NCI-H2227 treated with DMSO at 0.1 percent for 48 hours (cell line): ENCODE data around the gene SERPINB8.

ENCODE experiments used
- DNase-seq: peaks from one replicate; lab custom pipeline; 2025; lab: John Stamatoyannopoulos, UW

SERPINB8 gene

DNA sequence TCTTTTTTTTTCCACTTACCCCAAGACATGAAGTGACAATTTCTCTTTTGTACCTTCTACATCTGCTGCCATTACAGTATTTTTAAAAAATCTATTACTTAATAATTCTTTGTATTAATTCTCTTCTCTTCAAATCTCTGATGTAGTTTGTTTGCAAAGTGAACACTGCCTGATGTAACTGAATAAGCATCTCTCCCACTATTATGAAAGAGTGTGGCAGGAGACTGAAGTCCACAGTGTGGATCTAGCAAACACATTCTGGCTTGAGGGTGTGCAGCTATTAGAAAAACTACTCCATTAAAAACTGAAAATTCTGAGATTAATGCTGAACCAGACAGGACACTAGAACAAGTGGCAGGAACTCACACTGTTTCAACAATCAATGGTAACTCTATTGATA, 5.0 kb upstream of the SERPINB8 start:
- DNase-seq, result no peak

DNA sequence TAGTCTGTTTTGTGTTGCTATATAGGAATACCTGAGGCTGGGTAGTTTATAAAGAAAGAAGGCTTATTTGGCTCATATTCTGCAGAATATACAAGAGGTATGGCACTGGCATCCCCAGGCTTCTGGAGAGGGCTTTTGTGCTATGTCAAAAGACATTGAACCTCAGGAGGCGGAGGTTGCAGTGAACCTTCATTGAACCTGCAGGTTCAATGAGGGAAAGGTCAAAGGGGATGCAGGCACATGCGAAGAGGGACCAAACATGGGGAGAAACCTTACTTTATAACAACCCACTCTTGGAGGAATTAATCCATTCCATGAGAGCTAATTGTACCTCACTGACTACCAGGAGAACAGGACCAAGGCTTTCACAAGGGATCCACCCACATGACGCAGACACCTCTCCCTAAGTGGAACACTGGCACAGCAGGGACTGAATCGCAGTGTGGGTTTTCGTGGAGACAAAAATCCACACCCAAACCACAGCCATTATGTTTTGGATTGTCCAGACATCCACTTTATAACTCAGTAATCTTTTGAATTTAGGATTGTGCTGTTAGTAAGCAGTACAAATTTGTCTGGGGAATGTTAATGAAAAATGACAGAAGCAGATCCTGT, 4.1 kb upstream of the SERPINB8 start:
- no peak for DNase-seq

DNA sequence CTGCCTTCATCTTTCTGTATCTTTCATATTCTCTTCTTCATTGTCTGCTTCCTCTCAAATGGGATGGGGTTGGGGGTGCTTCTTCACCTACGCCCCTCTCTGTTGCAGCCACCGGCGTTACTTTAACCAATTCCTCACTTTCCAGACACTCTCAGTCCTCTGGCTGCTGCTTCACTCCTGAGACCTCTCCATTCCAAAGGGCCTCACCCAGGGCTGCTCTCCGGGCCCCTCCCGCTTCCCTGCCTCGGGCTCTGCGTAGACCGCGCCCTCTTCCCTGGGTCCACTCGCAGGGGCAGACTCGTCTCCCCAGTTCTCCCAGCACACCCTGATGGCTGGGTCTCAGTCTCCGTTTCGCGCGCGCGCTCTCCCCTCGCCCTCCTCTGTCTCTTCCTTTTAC, 926 bp downstream of the SERPINB8 start:
- peak; percentile 88 for DNase-seq

DNA sequence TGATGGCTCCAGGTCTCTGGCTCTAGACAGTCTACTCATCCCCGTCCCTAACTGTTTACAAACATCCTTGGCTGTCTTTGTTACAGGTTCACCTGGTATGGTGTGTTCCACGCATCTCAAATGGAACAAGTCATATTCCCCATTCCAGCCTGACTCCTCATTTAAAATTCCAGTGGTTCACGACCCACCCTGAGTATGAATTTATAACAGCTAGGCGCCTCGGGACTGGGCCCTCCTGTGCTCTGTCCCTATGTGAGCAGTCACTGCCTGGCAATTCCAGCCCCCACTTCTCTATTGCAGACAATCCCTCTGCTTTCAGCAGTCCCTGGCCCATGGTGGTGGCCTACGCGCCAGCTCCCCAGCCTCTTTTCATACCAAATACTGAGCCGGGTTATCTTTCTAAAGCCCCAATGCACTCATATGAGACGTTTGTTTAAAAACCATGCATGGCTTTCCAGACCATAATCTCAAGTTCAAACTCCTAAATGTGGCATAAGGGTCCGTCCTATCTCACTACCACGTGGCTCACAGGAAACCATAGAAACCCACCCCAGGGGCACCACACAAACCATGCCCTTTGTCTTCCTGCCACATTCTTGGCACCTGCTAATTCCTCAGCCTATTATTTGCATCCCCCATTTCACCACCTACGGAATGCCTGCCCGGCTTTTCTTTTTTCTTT, 1.6 kb downstream of the SERPINB8 start:
- DNase-seq, result peak; percentile 70

DNA sequence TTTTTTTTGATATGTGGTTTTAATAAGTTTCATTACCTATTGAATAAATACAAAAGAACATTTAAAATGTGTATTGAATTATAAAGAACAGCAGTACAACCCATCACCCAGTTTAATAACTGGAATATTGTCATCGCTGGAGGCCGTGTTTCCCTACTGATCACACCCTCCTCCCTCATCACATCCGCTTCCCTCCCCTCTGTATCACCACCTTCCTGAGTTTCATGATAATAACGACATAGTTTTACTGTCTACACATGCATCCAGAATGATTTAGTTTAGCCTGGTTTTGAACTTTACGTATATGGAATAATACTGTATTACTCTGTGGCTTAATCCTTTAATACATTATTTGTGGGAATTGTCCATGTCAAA, 2.1 kb downstream of the SERPINB8 start:
- DNase-seq, result no peak

DNA sequence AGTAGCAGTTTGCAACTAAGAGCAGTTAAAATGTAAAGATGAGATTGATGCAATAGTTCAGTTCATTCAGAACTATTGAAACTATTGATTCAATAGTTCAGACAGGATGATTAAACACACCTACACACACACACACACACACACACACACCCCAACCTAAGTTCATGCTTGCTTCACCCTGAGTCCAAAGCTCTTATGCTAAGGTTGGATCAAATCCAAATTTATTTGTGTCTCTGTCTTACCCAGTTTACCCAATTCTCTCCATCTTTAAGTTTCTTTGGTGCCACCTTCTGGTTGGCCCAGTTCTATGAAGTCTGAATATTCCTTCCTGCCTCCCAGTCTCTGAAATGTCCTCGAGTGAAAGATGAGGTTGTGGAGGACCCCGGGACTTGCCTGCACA, 5.1 kb downstream of the SERPINB8 start:
- DNase-seq, result no peak

DNA sequence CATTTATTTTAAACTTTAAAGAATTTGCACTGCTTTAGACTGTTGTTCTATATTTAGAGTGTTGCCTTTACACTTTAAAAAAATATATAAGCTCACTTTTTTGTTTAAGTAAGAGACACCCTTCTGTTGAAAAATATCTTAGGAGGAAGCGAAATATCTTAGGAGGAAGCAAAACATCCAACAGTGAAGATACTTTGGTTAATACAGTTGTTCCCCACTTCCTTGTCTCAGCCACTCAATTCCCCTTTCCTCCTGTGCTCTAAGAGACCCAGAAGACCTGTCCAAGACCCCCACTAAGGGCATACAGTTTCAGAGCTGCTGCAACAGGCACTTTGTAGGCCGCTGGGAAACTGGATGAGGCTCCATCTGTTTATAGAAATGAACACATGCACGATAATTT, 5.7 kb downstream of the SERPINB8 start:
- no peak for DNase-seq

DNA sequence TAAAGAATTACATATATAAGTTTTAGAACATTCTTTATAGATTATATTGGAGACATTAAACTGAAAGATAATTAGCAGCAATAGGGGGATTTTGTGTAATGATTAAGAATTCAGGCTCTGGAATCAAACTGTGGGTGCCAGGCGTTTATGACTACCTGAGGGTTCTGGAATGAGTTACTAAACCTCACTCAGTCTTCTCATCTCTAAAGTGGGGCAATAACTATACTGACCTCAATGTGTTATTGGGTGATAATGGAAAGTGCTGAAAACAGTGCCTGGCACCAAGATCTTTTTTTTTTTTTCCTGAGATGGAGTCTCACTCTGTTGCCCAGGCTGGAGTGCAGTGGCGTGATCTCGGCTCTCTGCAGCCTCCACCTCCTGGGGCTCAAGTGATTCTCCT, 7.2 kb downstream of the SERPINB8 start:
- no peak for DNase-seq

DNA sequence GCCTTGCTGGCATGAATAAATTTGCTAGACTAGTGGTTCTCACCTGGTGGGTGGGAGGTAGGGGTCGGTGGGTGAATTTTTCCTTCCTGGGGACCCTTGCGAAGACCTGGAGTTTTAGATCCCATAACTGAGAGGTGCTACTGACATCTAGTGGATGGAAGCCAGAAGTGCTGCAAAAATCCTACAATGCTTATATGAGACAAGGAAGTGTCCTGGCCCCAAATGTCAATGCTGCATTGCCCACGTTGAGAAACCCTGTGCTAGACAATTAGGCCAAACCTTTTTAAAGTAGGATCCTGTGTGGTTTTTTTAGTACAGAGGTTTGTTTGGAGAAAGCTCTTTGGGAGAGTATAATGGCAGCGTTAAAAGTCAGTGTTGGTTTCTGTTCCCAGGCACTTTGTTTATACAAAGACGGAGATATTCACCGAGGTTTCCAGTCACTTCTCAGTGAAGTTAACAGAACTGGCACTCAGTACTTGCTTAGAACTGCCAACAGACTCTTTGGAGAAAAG, 9.6 kb downstream of the SERPINB8 start:
- DNase-seq, result peak; percentile 59

DNA sequence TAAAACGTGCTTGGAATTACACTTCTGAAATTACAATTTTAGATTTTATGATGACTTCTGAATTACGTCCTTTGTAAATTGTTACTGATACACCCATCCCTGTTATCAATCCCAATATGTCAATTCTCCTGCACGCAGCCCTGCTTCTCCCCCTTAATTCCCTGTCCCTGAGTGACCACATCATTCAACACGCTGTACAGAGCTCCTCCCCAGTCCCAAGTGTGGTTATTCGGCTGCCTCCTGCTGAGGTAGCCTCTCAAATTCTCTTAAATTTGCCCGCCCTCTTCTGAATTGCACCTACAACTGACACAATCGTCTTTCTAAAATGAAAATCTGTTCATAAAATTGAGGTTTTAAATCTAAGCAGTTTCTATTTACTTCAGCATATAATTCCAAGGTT, 10.1 kb downstream of the SERPINB8 start:
- DNase-seq, result no peak

DNA sequence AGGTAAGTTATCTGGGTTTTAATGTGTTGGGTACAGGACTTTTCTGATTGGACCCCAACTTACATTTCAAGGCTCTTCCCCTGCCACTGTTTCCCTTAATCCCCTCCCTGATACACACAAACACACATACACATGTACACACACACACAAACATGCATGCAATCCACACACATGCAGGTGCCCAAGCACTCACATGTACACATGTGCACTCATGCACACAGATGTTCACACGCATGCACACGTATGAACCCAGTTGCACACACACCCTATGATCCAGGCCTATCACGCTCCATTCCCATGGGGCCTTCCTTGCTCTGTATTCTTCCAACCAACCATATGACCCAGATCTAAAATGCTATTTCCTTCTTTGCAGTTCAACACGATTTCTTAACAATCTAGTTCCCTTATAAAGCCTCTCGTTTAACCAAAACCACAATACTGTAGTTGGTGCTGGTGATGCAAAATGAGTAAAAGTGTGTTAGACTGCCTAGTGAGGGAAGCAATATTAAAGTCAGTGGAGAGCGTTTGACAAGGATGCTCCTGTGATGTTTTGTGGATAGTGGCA, 11.1 kb downstream of the SERPINB8 start:
- DNase-seq, result no peak

DNA sequence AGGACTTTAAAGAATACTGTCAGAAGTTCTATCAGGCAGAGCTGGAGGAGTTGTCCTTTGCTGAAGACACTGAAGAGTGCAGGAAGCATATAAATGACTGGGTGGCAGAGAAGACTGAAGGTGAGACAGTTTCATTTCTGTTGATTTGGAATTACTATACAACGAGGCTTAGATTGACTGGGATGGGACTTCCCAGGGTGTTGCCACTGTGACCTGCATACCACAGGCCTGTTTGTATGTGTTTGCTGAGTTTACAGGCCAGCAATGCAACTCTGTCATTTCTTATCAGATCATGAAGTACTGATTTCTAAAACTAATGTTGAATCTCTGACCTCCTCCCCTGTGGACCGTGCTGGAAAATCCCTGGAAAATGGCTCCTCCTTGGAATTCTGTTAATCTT, 11.8 kb downstream of the SERPINB8 start:
- no peak for DNase-seq

DNA sequence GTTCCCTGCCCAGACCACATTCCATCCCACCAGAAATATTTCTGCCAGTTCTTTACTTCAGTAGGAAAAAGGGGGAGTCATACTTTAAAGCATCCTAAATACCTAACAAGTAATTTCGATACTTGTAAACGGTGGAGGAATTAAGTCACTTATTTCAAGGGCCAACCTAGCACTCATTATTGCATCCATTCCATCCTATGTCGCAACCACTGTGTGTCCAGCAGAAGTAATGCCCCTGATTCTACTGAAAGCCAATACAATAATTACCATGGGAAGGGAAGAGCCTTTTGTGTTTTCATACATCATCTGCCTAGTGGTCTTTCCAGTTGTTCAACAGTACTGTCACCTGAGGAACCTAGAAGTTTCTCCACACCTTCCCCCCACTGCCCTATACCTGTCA, 12.5 kb downstream of the SERPINB8 start:
- no peak for DNase-seq

DNA sequence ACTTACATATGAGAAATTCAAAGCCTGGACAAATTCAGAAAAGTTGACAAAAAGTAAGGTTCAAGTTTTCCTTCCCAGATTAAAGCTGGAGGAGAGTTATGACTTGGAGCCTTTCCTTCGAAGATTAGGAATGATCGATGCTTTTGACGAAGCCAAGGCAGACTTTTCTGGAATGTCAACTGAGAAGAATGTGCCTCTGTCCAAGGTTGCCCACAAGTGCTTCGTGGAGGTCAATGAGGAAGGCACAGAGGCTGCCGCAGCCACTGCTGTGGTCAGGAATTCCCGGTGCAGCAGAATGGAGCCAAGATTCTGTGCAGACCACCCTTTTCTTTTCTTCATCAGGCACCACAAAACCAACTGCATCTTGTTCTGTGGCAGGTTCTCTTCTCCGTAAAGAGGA, 17.0 kb downstream of the SERPINB8 start:
- DNase-seq, result no peak

DNA sequence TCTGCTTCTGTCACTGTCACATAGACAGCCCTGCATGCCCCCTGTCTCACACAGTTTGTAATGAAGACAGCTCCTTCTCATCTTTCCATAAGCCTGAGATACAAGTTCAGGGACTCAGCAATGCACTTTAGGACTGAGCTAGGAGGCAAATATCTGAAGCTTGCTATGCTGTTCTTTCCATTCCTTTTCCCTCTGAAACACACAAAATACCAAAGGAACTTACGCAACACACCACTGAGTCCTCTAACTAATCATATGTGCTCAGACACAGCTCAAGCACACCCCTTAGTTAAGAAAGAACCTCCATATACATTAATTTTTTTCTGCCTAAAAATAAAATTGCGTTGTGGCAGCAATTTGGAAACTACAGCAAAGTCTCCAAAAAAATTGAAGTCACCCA, 17.9 kb downstream of the SERPINB8 start:
- DNase-seq, result no peak

DNA sequence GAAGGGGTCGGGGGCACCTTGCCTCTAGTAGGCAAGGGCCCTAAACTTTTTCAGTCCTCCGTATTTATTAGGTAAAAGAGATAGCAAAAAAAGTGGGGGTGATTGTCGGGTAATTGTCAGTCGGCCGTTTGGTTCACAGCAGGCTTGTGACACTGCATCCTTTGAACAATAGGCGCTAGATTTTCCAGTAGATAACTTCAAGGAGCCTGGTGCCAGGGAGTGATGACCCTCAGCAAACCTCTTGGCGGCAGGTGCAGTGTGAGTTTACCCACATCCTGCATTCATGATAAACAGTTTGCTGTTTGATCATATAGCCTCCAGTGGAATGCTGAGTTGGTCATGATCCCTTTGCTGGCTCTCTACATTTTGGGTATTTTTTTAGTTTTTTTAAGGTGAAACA, 22.9 kb downstream of the SERPINB8 start:
- DNase-seq, result no peak

DNA sequence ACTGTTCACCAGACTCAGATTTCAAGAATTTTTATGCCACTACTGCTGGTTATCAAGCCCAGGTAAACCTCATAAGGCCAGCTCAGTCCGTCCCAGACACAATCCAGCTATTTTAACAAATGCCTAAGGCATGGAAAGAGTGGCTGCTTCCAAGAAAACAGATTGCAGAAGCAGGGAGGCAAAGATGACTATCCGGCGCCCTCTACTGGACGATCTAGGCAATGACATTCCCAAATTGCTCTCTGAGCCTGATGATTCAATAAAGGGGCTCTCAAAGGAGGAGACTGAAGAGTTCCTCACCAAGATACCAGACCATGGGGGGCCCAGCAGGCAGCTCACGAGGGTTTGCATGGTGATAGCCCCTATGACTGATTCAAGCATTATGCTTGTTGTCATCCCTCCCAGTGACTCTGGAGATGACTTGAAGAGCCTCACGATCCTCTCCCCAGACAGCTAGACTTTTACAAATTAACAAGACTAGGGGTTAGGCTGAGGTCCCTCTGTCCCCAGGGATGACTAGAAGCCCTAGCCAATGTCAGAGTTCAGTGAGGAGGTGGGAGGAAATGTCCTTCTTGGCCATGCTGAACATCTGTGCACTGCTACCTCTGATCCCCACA, 25.0 kb downstream of the SERPINB8 start:
- DNase-seq, result peak; percentile 37

DNA sequence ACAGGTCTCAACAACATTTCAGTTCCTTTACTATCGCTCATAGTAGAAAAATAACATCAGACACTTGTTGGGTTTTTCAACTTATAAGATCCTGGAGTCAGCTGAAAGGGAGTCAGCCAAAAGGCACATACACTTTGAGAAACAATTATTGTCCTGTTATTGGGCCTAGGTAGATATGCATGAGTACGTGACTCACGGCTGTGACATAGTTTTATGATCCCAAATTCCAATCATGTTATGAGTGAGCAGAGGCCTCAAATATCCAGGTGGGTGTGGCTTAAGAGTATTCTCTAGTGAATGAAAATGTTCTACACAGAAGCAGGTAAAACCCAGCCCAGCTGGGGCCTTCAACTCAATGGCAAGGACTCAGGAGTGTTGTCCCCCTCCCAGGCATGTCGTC, 27.2 kb downstream of the SERPINB8 start:
- no peak for DNase-seq

DNA sequence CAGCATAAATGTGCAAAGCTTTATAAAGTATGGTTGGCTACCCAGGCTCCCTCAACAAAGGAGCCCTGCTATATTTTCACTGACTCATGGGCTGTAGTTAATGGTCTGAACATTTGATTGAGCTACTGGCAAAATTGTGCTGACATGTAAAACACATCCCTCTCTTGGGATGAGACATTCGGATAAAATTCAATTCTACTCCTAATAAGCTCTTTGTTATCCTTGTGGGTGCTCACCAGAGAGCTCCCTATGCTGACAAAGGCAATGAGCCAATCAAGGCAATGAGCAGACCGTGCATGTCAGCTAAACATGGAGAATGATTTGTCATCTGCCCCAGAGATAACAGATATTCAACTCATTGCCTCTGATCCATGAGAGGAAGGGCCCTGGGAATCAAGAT, 27.7 kb downstream of the SERPINB8 start:
- no peak for DNase-seq

DNA sequence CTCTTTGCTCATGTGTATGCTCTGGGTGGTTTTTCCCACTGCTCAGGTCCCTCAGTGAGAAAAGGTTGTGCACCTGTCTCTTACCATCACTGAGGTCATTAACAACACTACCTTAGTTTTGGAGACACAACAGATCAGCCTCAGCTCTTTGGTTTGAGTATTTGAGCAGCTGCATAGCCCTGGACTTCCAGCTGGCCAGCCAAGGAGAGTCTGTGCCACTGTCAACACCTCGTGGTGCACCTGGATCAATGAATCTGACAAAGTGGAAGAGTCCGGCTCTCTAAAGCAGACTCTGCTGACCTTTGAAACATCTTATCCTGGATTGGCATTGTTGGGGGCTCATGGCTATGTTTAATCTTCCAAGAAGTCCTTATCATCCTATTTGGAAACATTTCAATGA, 30.0 kb downstream of the SERPINB8 start:
- no peak for DNase-seq

DNA sequence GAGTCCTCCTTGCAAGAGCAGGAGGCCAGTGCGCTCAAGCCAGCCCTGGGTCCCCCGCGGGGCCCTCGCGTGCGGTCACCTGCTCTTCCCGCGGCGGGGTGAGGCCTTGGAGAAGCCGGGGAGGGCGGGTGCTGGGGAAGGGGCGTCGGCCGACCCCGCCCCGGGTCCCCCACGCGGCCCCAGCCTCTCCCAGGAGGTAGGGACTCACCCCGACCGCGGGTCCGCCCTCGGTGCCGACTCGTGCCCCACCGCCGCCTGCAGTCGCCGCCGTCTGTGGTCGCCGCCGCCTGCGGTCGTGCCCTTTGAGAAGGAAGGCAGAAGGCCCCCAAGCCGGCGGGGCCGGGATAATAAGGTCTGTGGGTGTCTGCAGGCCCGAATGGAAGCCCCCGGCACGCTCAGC, 32.7 kb downstream of the SERPINB8 start:
- no peak for DNase-seq

DNA sequence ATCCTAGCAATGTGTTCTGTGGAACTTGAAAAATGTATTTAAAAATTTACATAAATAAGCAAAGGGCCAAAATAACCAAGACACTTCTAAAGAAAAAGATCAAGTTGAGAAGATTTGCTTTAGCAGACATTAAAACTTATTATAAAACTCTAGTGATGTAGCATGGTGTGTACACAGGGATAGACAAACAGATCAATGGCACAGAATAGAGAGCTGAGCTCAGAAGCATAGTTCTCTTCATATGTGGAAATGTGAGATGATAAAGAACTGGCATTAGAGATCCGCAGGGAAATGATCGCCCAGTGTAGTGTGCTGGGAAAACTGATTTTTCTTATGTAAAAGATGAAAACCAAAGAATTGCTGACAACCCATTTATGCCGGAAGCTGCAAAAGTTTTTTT, 39.4 kb downstream of the SERPINB8 start:
- DNase-seq, result no peak

DNA sequence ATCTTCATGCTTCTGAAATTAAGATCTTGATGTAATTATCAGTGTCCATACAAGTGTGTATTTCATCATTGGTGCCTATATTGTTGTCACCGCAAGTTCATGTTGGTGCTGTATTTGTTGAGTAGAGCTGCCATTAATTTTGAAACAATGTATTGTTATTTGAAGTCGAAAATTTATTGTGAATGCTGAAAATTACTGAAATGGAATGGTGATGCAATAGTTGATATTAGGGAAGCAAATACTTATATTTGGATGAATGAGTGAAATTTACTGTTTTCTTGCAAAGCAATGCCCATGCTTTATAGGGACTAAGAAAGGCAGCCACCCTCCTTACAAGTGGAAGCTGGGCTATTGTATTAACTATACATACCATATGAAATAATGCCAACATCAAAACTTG, 41.6 kb downstream of the SERPINB8 start:
- DNase-seq, result no peak
